ENCODE results near the gene SUPT4H1.

DNA sequence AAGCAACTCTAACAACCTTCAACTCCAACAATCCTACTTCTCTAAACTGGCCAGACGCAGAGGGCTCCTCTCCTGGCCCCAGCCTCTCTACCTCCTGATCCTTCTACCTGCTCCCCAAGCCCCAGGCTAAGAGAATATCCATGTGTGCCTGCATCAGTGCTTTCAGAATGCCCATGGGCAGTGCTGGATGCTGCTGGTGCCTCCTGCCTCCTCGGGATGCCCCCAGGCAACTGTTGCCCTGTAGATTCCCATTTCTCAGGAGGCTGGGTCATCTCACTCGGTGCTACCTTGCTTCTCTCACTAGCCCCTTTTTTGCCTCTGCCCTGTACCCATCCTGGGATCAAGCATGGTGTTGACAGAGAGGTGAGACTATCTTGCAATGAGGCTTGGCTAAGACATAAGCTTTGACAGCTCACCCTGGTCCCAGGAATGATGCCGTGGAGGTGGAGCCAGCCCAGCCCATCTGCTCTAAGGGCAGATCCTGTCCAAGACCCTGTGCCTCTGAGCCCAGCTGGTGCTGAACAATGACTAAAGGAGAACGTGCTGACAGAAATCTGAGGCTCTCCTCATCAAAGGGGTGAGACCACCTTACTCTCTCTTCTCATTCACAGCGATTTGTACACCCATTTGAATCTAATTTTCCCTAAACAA lies 19.4 kb upstream of the SUPT4H1 start:
- TF ChIP-seq, protein P1, sequence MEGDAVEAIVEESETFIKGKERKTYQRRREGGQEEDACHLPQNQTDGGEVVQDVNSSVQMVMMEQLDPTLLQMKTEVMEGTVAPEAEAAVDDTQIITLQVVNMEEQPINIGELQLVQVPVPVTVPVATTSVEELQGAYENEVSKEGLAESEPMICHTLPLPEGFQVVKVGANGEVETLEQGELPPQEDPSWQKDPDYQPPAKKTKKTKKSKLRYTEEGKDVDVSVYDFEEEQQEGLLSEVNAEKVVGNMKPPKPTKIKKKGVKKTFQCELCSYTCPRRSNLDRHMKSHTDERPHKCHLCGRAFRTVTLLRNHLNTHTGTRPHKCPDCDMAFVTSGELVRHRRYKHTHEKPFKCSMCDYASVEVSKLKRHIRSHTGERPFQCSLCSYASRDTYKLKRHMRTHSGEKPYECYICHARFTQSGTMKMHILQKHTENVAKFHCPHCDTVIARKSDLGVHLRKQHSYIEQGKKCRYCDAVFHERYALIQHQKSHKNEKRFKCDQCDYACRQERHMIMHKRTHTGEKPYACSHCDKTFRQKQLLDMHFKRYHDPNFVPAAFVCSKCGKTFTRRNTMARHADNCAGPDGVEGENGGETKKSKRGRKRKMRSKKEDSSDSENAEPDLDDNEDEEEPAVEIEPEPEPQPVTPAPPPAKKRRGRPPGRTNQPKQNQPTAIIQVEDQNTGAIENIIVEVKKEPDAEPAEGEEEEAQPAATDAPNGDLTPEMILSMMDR (IDR thresholded peaks at IDR 0.05), result no peak
- no peak for TF ChIP-seq EZH2 (IDR thresholded peaks at IDR 0.05; ENCODE audit: borderline replicate concordance, insufficient read depth, low read depth, low read length, poor library complexity, severe bottlenecking)
